Kasumi-1 (cell line): ENCODE data around the gene PCDHGA6.
"Not testable (repeated sequence)": the region's sequence is repeated elsewhere in the genome, so short reads cannot be mapped to it uniquely, and the experiment has no call there.

Experiments used
- DNase-seq, 2 experiments: peaks; one replicate each; lab custom pipeline; 2025; lab: John Stamatoyannopoulos, UW

Gene PCDHGA6

GRCh38 chr5:141360685-141361084, 13.0 kb upstream of the PCDHGA6 start:
- DNase-seq: no peak

- no peak for DNase-seq
Measured at GRCh38 chr5:141362719-141363118, 11.0 kb upstream of the PCDHGA6 start.

- DNase-seq: no peak
Measured at GRCh38 chr5:141363952-141364660, 9.6 kb upstream of the PCDHGA6 start, which contains the start of gene PCDHGA5. PCDHGA5 (plus strand) TSS chr5:141364162; CDS start chr5:141364331, 169 bp downstream.

GRCh38 chr5:141366016-141366896, 7.4 kb upstream of the PCDHGA6 start:
- DNase-seq: no peak

GRCh38 chr5:141369994-141370848, 3.5 kb upstream of the PCDHGA6 start, which contains the start of gene PCDHGB3:
PCDHGB3 (plus strand) TSS chr5:141370242; CDS start chr5:141370395, 153 bp downstream.
- no peak for DNase-seq

- no peak for DNase-seq
Measured at GRCh38 chr5:141371572-141372475, 1.9 kb upstream of the PCDHGA6 start.

GRCh38 chr5:141374627-141375026, 936 bp downstream of the PCDHGA6 start:
- DNase-seq: no peak

GRCh38 chr5:141375444-141376155, 1.9 kb downstream of the PCDHGA6 start:
- not testable (repeated sequence) for DNase-seq

- no peak for DNase-seq
Measured at GRCh38 chr5:141382469-141383294, 9.0 kb downstream of the PCDHGA6 start, which contains the start of gene PCDHGA7. PCDHGA7 (plus strand) TSS chr5:141382742; CDS start chr5:141382900, 158 bp downstream.

- DNase-seq: no peak
Measured at GRCh38 chr5:141383345-141383744, 9.7 kb downstream of the PCDHGA6 start.

- no peak for DNase-seq
Measured at GRCh38 chr5:141384471-141385267, 11.0 kb downstream of the PCDHGA6 start.

- DNase-seq: not testable (repeated sequence)
Measured at GRCh38 chr5:141387557-141388311, 14.0 kb downstream of the PCDHGA6 start, which contains the start of gene PCDHGB4. PCDHGB4 (plus strand) TSS chr5:141387698; CDS start chr5:141387885, 187 bp downstream.

GRCh38 chr5:141388661-141389060, 15.0 kb downstream of the PCDHGA6 start:
- DNase-seq: no peak

- DNase-seq: no peak
Measured at GRCh38 chr5:141389153-141390042, 15.7 kb downstream of the PCDHGA6 start.

- no peak for DNase-seq
Measured at GRCh38 chr5:141392429-141393198, 18.9 kb downstream of the PCDHGA6 start, which contains the start of gene PCDHGA8. PCDHGA8 (plus strand) TSS chr5:141392633; CDS start chr5:141392814, 181 bp downstream.
